ENCODE results near the gene BRI3.

DNA sequence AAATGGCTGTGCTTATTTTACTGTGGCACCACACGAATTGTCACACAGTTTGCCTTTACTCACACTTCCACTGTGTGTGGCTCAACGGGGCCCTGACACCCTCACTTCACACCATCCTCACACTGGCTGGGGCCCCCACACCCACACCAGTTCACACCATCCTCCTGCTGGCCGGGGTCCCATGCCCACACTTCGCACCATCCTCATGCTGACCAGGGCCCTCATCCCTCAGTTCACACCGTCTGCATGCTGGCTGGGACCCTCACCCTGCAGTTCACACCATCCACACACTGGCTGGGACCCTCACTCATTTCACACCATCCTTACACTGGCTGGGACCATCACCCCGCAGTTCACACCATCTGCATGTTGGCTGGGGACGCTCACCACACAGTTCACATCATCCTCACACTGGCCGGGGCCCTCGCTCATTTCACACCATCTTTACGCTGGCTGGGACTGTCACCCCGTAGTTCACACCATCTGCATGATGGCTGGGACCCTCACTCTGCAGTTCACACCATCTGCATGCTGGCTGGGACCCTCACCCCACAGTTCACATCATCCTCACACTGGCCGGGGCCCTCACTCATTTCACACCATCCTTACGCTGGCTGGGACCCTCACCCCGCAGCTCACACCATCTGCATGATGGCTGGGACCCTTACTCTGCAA, 36.0 kb downstream of the BRI3 start:
- TF ChIP-seq, protein P1, sequence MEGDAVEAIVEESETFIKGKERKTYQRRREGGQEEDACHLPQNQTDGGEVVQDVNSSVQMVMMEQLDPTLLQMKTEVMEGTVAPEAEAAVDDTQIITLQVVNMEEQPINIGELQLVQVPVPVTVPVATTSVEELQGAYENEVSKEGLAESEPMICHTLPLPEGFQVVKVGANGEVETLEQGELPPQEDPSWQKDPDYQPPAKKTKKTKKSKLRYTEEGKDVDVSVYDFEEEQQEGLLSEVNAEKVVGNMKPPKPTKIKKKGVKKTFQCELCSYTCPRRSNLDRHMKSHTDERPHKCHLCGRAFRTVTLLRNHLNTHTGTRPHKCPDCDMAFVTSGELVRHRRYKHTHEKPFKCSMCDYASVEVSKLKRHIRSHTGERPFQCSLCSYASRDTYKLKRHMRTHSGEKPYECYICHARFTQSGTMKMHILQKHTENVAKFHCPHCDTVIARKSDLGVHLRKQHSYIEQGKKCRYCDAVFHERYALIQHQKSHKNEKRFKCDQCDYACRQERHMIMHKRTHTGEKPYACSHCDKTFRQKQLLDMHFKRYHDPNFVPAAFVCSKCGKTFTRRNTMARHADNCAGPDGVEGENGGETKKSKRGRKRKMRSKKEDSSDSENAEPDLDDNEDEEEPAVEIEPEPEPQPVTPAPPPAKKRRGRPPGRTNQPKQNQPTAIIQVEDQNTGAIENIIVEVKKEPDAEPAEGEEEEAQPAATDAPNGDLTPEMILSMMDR (IDR thresholded peaks at IDR 0.05) = no peak
- TF ChIP-seq, protein P2, sequence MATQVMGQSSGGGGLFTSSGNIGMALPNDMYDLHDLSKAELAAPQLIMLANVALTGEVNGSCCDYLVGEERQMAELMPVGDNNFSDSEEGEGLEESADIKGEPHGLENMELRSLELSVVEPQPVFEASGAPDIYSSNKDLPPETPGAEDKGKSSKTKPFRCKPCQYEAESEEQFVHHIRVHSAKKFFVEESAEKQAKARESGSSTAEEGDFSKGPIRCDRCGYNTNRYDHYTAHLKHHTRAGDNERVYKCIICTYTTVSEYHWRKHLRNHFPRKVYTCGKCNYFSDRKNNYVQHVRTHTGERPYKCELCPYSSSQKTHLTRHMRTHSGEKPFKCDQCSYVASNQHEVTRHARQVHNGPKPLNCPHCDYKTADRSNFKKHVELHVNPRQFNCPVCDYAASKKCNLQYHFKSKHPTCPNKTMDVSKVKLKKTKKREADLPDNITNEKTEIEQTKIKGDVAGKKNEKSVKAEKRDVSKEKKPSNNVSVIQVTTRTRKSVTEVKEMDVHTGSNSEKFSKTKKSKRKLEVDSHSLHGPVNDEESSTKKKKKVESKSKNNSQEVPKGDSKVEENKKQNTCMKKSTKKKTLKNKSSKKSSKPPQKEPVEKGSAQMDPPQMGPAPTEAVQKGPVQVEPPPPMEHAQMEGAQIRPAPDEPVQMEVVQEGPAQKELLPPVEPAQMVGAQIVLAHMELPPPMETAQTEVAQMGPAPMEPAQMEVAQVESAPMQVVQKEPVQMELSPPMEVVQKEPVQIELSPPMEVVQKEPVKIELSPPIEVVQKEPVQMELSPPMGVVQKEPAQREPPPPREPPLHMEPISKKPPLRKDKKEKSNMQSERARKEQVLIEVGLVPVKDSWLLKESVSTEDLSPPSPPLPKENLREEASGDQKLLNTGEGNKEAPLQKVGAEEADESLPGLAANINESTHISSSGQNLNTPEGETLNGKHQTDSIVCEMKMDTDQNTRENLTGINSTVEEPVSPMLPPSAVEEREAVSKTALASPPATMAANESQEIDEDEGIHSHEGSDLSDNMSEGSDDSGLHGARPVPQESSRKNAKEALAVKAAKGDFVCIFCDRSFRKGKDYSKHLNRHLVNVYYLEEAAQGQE (IDR thresholded peaks at IDR 0.05; ENCODE audit: insufficient read depth in 1 of 2, low read depth in 2 of 2, low read length in 1 of 2) = no peak
- TF ChIP-seq POLR2AphosphoS5 (IDR thresholded peaks at IDR 0.05; ENCODE audit: low read depth, low read length) = no peak
